ENCODE measurements around the gene PIK3CD.

PIK3CD gene

GRCh38 chr1:9651565-9652378, at the start of gene PIK3CD:
Gene PIK3CD, plus strand, starts transcription at chr1:9651731. Its CDS starts 58,725 bp downstream, at chr1:9710456.
- peak; percentile 48 for DNase-seq

DNA sequence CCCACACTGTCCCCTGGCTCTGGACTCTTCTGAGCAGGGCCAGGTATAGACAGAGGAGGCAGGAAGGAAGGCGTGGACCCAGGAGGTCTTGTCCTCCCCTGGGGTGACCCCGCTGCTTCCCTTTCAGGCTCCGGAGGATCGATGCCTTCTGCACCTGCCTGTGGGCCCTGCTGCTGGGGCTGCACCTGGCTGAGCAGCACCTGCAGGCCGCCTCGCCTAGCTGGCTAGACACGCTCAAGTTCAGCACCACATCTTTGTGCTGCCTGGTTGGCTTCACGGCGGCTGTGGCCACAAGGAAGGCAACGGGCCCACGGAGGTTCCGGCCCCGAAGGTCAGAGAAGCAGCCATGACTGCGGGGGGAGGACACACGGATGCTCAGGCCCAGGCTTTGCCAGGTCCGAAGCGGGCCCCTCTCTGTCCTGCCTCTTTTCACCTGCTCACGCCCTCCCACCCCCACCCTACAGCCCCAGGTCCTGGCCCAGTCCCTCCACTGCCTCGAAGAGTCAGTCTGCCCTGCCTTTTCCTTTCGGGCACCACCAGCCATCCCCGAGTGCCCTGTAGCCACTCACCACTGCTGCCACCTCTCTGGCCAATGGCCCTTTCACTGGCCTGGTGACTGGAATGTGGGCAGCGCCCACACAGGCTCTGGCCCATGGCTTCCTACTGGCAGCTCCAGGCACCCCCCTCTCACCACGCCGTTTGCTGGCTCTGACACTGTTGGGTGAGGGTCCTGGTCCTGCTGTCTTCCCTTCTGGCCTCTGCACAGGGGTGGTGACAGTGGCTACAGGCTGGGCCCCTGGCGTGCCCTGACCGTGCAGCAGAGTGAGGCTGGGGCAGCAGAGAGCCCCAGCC, 49.4 kb upstream of the PIK3CD start:
- DNase-seq, result no peak

- DNase-seq, result no peak
Observed at GRCh38 chr1:9602794-9603167, 48.8 kb upstream of the PIK3CD start.

- DNase-seq, result no peak
Observed at GRCh38 chr1:9603307-9603706, 48.2 kb upstream of the PIK3CD start.

- DNase-seq, result no peak
Observed at GRCh38 chr1:9603766-9604753, 47.5 kb upstream of the PIK3CD start.

DNA sequence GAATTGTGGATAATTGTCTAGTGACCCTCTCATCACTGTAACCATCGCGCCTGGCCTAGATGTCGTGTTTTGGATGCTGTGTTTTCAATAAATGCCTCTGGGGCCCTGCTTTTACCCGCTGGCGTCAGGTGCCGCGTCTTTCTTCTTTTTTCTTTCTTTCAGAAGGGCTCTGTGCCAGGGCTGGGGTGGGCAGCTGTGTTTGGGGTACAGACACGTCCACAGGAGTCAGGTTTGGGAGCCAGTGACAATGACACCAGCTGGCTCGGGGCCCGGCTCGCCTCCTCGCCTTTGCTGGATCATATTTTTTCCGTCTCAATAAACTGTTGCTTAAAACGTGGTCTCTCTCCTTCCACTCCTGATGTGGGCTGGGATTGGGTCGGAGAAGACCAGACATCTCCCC, 46.7 kb upstream of the PIK3CD start:
- no peak for DNase-seq

- DNase-seq, result no peak
Observed at GRCh38 chr1:9605946-9606455, 45.5 kb upstream of the PIK3CD start.

DNA sequence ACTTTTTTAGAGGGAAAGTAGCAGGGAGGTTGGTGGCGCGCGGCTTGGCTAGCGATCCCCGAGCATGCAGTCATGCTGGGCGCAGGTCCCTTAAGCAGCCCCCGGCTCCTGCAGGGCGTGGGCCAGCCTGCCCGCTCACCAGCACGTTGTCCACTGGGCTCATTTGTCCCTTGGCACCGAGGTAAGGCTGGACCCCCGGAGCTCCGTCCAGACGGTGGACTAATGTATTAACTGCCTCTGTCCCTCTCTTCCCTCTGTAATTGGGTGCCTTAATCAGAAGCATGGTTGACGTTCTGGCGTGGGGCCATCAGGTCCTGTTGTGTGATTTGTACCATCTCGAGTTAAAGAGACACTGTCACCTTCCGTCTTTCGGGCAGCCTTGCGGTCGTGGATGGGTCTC, 45.1 kb upstream of the PIK3CD start:
- DNase-seq, result no peak

DNA sequence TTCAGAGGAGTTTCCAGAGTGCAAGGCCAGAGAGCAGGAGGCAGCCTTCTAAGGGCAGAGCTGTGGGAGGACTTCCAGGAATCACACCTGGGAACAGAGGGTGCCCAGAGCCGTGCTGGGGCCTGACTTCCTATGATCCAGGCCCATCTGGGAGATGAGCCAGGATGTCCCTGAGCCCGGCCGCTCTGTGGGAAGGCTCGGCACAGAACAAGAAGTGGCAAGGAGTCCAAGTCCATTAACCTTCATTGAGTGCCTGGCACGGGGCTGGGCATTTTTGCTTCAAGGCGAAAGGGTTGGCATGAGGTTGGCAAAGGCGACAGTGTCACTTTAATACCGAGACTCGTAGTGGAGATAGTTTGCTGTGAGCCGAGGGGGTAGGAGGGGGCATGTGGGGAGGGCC, 44.6 kb upstream of the PIK3CD start:
- DNase-seq, result no peak

DNA sequence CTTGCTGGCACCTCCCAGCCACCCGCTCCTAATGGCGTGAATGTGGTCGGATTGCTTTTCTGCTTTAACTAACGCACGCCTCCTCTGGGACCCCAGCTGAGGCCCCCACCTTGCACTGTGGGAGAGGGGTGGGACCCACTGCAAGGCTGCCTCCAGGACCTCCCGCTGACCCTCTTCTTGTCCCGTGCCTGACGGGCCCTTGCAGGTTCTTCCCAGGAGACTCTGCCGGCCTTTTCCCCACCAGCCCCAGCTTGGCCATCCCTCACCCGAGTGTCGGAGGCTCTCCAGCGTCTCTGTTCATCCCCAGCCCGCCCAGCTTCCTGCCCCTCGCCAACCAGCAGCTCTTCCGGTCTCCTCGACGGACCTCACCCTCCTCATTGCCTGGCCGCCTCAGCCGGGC, 44.2 kb upstream of the PIK3CD start:
- no peak for DNase-seq

DNA sequence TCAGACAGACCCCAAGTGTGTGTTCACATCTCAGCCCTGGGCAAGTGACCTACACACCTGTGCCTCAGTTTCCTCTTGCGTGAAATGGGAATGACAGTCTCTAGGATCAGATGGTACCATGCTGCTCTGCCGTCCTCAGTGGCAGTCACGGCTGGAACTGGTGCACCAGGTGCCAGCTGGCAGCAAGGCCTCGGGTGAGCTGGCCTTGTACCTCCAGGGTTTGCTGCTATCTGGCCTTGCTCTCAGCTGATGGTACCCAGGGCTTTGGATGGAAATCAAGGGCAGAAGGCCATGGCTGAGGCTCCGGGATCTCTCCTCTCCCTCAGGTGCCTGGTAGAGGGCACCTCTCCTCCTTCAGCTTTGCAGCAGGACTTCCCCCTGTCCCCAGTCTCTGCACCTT, 41.5 kb upstream of the PIK3CD start:
- DNase-seq, result no peak

DNA sequence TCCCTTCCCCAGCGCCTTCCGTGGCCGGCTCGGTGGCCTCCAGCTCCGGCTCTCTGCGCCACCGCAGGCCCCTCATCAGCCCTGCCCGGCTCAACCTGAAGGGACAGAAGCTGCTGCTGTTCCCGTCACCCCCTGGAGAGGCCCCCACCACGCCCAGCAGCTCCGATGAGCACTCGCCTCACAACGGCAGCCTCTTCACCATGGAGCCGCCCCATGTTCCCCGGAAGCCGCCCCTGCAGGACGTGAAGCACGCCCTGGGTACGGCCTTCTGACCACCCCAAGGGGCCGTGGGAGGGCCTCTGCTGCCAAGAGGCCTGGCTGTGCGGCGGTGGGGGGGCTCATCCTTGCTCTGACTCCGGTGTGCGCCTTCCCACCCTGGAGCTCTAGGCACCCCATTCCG, 41.0 kb upstream of the PIK3CD start:
- no peak for DNase-seq

- no peak for DNase-seq
Observed at GRCh38 chr1:9611716-9612115, 39.8 kb upstream of the PIK3CD start.

DNA sequence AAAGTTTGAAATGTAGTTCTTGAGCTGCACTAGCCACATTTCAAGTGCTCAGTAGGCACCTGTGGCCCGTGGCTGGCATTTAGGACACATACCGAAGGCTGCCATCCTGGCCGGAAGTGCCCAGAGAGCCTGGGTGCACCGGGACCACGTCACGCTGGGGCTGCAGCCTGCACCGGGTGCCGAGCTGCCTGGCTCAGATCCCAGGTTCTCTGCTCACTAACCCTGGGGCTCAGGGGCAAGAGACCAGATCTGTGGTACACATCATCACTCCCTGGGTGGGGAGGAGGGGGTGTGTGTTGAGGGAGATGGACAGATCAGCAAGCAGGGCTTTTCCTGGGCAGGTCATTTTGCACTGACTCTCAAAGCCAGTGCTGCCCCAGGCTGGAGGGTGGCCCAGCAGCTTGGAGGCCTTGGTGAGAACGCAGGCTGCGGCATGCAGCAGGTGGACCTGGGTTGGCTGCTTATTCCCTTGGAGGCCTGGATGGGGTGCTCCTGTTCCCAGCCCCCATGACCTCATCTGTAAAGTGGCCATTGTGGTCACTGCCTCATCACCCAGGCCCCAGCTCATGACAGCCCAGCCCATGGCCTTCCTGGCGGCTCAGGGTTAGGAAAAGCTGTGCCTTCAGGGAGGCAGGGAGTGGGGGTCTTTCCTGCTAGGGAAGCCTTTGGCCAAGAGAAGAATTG, 39.2 kb upstream of the PIK3CD start:
- no peak for DNase-seq

GRCh38 chr1:9612871-9613624, 38.5 kb upstream of the PIK3CD start:
- no peak for DNase-seq

DNA sequence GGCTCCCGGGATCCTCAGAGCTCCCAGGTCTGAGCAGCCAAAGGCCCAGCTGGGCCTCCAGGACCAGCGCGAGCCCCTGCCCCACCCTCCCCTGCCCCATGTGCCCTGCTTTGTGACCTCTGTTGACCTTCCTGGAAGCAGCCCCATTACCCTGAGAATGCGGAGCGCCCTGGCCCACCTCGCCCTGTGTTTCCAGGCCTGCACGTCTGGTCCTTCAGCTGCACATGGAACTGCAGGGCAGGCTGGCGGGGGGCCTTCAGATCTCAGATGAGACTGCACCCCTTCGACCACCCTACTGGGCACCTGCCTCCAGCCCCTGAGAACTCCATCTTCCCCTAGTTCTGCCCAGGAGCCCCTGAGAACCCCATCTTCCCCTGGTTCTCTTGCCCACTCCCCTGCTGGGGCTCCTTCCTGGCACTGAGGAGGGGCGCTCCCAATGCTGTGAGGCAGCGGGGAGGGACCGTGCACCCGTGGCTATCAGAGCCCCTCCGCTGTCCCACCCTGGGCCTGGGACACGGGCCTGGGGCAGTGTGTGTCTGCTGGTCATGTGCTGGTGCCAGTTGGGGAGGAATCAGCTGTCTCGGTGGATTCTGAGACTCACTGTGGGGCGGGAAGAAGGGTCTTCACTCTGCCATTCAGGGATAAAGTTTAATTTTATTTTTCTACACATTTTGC, 37.8 kb upstream of the PIK3CD start:
- no peak for DNase-seq

DNA sequence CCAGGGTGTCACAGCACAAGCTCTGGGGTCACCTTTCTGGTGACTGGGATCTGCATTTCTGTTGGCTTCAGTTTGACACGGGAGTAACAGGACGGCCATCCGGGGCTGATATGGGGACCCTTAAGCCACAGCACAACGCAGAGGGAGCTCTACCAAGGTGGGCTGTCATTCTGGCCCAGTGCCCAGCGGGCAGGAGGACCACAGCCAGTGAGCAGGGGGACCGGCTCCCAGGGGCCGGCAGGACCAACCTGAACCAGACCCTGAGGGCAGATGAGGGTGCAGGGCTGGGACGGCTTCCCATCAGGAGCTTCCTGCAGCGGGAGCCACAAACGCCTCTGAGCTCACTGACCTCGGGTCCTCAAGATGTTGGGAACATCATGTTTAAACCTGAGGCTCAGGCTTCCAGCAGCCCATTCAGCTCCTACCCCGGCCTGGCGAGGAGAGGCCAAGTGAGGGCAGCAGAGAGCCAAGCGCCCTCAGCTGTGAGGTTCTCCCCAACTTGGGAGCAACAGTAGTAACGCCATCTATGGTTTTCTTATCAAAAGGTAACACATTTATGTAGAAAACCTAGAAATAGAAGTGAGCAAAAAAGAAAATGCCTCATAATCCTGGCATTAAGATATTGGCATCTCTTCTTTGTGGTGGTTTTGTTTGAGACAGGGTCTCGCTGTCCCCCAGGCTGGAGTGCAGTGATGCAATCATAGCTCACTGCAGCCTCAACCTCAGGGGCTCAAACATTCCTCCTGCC, 36.0 kb upstream of the PIK3CD start:
- DNase-seq, result peak; percentile 61

DNA sequence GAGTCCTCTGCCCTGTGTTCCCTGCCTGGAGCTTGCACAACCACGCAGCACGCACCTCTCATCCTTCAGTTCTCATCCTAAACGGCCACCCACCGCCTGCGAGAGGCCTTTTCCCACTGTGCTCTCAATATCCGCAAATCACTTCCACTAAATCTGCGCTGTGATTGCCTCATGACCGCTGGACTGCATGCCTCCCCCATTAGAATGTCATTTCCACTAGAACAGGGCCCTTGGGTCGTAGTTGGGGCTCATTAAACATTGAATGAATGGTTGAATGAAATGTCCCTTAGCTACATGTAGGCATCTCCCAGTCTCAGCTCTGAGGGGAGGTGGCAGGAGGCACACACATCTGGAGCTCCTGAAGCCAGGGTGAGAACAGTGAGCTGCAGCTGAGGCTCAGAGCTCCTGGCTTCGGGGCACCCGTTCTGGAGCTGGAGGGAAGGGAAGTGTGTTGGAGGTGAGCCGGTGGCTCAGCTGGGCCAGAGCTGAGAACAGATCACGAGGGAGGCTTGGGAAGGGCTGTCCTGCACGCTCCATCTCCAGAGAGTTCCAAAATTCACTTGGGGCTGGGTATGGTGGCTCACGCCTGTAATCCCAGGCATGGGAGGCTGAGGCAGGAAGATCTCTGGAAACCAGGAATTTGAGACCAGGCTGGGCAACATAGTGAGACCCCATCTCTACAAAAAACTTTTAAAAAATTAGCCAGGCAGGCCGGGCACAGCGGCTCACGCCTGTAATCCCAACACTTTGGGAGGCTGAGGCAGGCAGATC, 32.4 kb upstream of the PIK3CD start:
- no peak for DNase-seq

GRCh38 chr1:9621032-9621431, 30.5 kb upstream of the PIK3CD start:
- DNase-seq, result no peak

Data from MV-4-11 (cell line).